GM23248 (cell line): ENCODE measurements around the gene INO80. TPM values are rescaled to one million over a fixed set of nuclear protein-coding genes. Genes with fewer than 3 reads are reported as not detected.

Source experiments
- DNase-seq: peaks from one replicate; pipeline ENCODE4 v3.0.0-alpha.2; 2015
- H2AFZ ChIP-seq: fragments of 200-600 bp; sonication (generic); 2 replicates; pipeline ENCODE4 v1.6.1; 2016; ENCODE audit warnings: antibody characterized with exemption
- H3F3A ChIP-seq: fragments of 200-600 bp; sonication (generic); 2 replicates; pipeline ENCODE4 v1.6.1; 2016; ENCODE audit warnings: mild to moderate bottlenecking, antibody characterized with exemption, mixed run types; ENCODE audit not compliant: insufficient read depth
- H3K27ac ChIP-seq: fragments of 200-600 bp; sonication (generic); 2 replicates; pipeline ENCODE4 v1.5.1; 2016; ENCODE audit warnings: mild to moderate bottlenecking
- H3K27me3 ChIP-seq: fragments of 200-600 bp; sonication (generic); replicated peaks from 2 replicates; pipeline ENCODE4 v1.6.1; 2016; ENCODE audit warnings: mild to moderate bottlenecking; ENCODE audit not compliant: insufficient read depth
- H3K36me3 ChIP-seq: fragments of 200-600 bp; sonication (generic); 2 replicates; pipeline ENCODE4 v1.6.1; 2016; ENCODE audit warnings: low read depth, mild to moderate bottlenecking
- H3K4me1 ChIP-seq: fragments of 200-600 bp; sonication (generic); 2 replicates; pipeline ENCODE4 v1.6.1; 2016; ENCODE audit warnings: mild to moderate bottlenecking; ENCODE audit not compliant: insufficient read depth
- H3K4me2 ChIP-seq: fragments of 200-600 bp; sonication (generic); one replicate; pipeline ENCODE4 v1.6.1; 2016; ENCODE audit warnings: mild to moderate bottlenecking; ENCODE audit not compliant: unreplicated experiment
- H3K4me3 ChIP-seq: fragments of 200-600 bp; sonication (generic); 2 replicates; pipeline ENCODE4 v1.5.1; 2016; ENCODE audit warnings: mild to moderate bottlenecking
- H3K79me2 ChIP-seq: fragments of 200-600 bp; sonication (generic); 2 replicates; pipeline ENCODE4 v1.6.1; 2016; ENCODE audit warnings: mild to moderate bottlenecking; ENCODE audit not compliant: insufficient read depth
- H3K9ac ChIP-seq: fragments of 200-600 bp; sonication (generic); 2 replicates; pipeline ENCODE4 v1.6.1; 2016; ENCODE audit warnings: mild to moderate bottlenecking
- H3K9me2 ChIP-seq: fragments of 200-600 bp; sonication (generic); 2 replicates; pipeline ENCODE4 v1.6.1; 2016; ENCODE audit warnings: mixed run types, mild to moderate bottlenecking, moderate library complexity; ENCODE audit not compliant: insufficient read depth
- H3K9me3 ChIP-seq: fragments of 200-600 bp; sonication (generic); one replicate; pipeline ENCODE4 v1.6.1; 2017; ENCODE audit warnings: low read depth
- H4K20me1 ChIP-seq: fragments of 200-600 bp; sonication (generic); 2 replicates; pipeline ENCODE4 v1.6.0; 2016; ENCODE audit not compliant: insufficient read depth
- EZH2 ChIP-seq: fragments of 200-600 bp; sonication (generic); IDR thresholded peaks from 2 replicates; pipeline ENCODE4 v1.6.1; 2018; ENCODE audit warnings: antibody characterized with exemption, mild to moderate bottlenecking; ENCODE audit not compliant: insufficient read depth, poor library complexity, severe bottlenecking
- EZH2phosphoT487 ChIP-seq: fragments of 200-600 bp; sonication (generic); IDR thresholded peaks from 2 replicates; pipeline ENCODE4 v1.6.1; 2018; ENCODE audit warnings: antibody characterized with exemption, moderate library complexity, mild to moderate bottlenecking, low read depth; ENCODE audit not compliant: insufficient read depth
- WGBS, 2 experiments: methylation state at CpG; one replicate each; pipeline ENCODE4 v1.1.6; 2015 to 2017; ENCODE audit warnings: low lambda C conversion rate in 2 of 2, low coverage in 1 of 2; ENCODE audit errors: missing lambda C conversion rate in 2 of 2; 5-methylcytosine and 5-hydroxymethylcytosine counted together
- in situ Hi-C: fragments of 300-500 bp; cut with MboI; formaldehyde crosslinking; loops from 2 replicates; pipeline ENCODE4 v1.15.0; 2020
- polyA plus RNA-seq: library from polyadenylated mRNA; unstranded; fragments of >200 nt; fragmentation: Nextera tagmentation; extraction: Ambion mirVana; gene quantifications from 2 replicates; pipeline ENCODE4 v1.2.1, GENCODE V29; 2016
- total RNA-seq: library from RNA; depleted of rRNA; stranded (reverse); fragments of >200 nt; shearing (Covaris generic); gene quantifications from 2 replicates; pipeline ENCODE4 v1.2.3, GENCODE V29; 2014

INO80 gene
- total and polyA plus RNA-seq, 2 experiments from 2014 or later = 5.3 to 25.9 TPM

DNA sequence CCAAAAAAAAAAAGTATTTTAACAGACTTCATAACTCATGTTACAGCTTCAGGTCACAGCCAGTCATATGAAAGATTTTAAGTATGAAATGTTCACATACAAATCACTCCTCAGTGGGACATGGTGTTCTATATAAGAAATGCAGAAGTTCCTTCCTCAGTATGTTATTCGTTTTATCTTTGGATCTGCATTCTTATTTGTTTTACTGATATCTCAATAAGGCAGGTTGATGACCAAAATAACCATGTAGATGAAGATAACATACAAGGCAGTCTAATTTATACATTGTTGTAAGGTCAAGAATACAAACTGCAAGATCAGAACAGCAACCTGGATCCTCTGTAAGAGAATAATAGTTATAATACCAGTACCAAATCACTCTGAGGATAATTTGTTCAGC, 87.2 kb downstream of the INO80 start:
- Histone ChIP-seq H3K4me2 (no peak overlapping the region), H3K4me1 (peaks cover 14% of the 10 kb centered on the region), H3K9me3 (no peaks in the 10 kb centered on the region), H2AFZ (no peak overlapping the region), H3K27ac (no peak overlapping the region), H3K4me3 (no peak overlapping the region), H4K20me1 (no peaks in the 10 kb centered on the region), H3K27me3 (no peaks in the 10 kb centered on the region), H3K79me2 (peaks cover 25% of the 10 kb centered on the region), H3K9ac (no peak overlapping the region), H3K36me3 (peaks cover 18% of the 10 kb centered on the region), H3K9me2 (no peaks in the 10 kb centered on the region), H3F3A (peaks cover 24% of the 10 kb centered on the region; the same call in 1 of the 2 replicates)
- 59 to 72% methylated on average over 1 of the region's 1 CpG for WGBS, 2 experiments
- in situ Hi-C loops = loop anchor here (10.0 kb wide), 1 partner anchor 124 kb away; no protein-coding TSS in a partner anchor
- no peak for DNase-seq
- TF ChIP-seq EZH2 = no peak
- TF ChIP-seq EZH2phosphoT487 = no peak

DNA sequence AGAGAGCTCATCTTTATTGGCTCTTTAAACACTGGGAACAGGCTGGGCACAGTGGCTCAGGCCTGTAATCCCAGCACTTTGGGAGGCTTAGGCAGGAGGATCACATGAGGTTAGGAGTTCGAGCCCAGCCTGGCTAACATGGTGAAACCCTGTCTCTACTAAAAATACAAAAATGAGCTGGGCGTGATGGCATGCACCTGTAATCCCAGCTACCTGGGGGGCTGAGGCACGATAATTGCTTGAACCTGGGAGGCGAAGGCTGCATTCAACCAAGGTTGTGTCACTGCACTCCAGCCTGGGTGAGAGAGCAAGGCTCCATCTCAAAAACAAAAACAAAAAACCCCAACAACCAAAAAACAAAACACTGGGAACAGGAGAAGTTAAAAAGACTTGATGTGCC, 90.7 kb downstream of the INO80 start:
- in situ Hi-C loops = loop anchor here (10.0 kb wide), 1 partner anchor 121 kb away; no protein-coding TSS in a partner anchor
- Histone ChIP-seq H3K36me3 (peaks cover 24% of the 10 kb centered on the region), H3K27ac (no peak overlapping the region)

DNA sequence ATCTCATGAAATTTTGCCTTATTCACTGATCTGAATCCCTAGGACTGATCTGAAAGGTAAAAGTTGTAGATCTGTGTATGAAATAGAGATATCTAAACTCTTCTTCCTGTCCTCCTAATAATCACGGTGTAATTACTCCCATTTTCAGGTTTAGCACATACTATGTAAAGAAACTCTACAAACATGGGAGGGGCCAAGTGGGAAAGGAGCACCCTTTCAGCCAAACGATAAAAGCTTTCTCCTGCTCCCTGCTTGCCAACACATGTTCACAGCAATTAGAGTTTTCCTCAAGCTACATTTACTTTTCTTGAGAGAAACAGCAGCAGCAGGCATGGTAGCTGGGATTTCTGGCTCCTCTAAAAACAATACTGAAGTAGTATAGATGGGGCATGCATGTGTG, 91.2 kb downstream of the INO80 start:
- TF ChIP-seq EZH2phosphoT487 = no peak
- no peak for TF ChIP-seq EZH2
- Histone ChIP-seq H3K4me2 (peak overlapping the region; percentile 50), H2AFZ (no peak overlapping the region), H3K9me3 (no peaks in the 10 kb centered on the region), H3K4me3 (no peak overlapping the region), H3K36me3 (peaks cover 23% of the 10 kb centered on the region), H3K27me3 (no peaks in the 10 kb centered on the region), H3K9ac (peak overlapping the region; percentile 50), H3F3A (peaks cover 19% of the 10 kb centered on the region; the same call in 1 of the 2 replicates), H3K4me1 (peaks cover 15% of the 10 kb centered on the region), H3K27ac (peak overlapping the region; percentile 64), H4K20me1 (no peaks in the 10 kb centered on the region), H3K79me2 (no peaks in the 10 kb centered on the region), H3K9me2 (no peaks in the 10 kb centered on the region)
- in situ Hi-C loops = loop anchor here (10.0 kb wide), 1 partner anchor 120 kb away; no protein-coding TSS in a partner anchor
- DNase-seq = peak; percentile 9
- 14 to 20% methylated on average over 2 of the region's 2 CpGs for WGBS, 2 experiments

More for the DNA sequence above, 90.7 kb downstream of the INO80 start:
- no peak for TF ChIP-seq EZH2phosphoT487
- no peak for TF ChIP-seq EZH2
- Histone ChIP-seq H3F3A (peaks cover 19% of the 10 kb centered on the region; the same call in 1 of the 2 replicates), H3K9me3 (no peaks in the 10 kb centered on the region), H3K9me2 (no peaks in the 10 kb centered on the region), H3K79me2 (no peaks in the 10 kb centered on the region; the same call in 1 of the 2 replicates), H3K4me2 (no peak overlapping the region), H4K20me1 (no peaks in the 10 kb centered on the region), H3K9ac (peak overlapping the region; percentile 50; the same call in 1 of the 2 replicates), H3K27me3 (no peaks in the 10 kb centered on the region), H3K4me1 (peaks cover 15% of the 10 kb centered on the region), H3K4me3 (no peak overlapping the region), H2AFZ (no peak overlapping the region)
- no peak for DNase-seq
- WGBS, 2 experiments = 97 to 99% methylated on average over 4 of the region's 4 CpGs

DNA sequence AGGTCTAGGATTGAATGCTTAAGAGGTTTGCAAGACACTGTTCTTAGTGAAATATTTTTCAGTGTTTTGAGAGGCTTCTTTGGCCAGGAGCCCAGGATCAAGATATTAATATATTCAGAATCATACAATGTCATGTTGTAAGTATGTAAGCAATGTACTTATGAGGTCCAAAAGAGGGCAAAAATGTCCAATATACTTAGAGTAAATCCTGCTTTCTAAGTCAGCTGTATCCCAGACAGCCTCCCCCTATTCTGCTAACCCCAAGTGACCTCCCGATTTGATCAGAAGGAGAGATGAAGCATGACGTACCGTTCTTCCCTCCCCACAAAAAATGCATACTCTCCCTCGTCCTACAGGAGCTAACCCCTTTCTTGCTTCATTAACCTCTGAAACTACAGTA, 91.9 kb downstream of the INO80 start:
- Histone ChIP-seq H2AFZ (no peak overlapping the region), H3K27me3 (no peaks in the 10 kb centered on the region), H3K9me2 (no peaks in the 10 kb centered on the region), H3K9me3 (no peaks in the 10 kb centered on the region), H3K4me2 (peak overlapping the region; percentile 50), H3K4me3 (peak overlapping the region; percentile 20), H3K79me2 (no peaks in the 10 kb centered on the region), H3K36me3 (peaks cover 22% of the 10 kb centered on the region), H3K27ac (peak overlapping the region; percentile 64), H3K4me1 (peaks cover 15% of the 10 kb centered on the region), H3K9ac (peak overlapping the region; percentile 50), H4K20me1 (no peaks in the 10 kb centered on the region), H3F3A (peaks cover 19% of the 10 kb centered on the region; the same call in 1 of the 2 replicates)
- 3 to 5% methylated on average over 4 of the region's 4 CpGs for WGBS, 2 experiments
- peak; percentile 86 for DNase-seq
- in situ Hi-C loops = loop anchor here (10.0 kb wide), 1 partner anchor 119 kb away; no protein-coding TSS in a partner anchor
- TF ChIP-seq EZH2 = no peak
- TF ChIP-seq EZH2phosphoT487 = no peak
